Renal pelvis (tissue), 4 donors: Measurements from ENCODE around the gene ANKMY2. TPM values are rescaled to one million over a fixed set of nuclear protein-coding genes. Genes with fewer than 3 reads are reported as not detected.
"Not testable (repeated sequence)": the region's sequence is repeated elsewhere in the genome, so short reads cannot be mapped to it uniquely, and the experiment has no call there.

Experiments
- DNase-seq: peaks from one replicate; pipeline ENCODE4 v3.0.0-alpha.2; 2013
- polyA plus RNA-seq, 3 donors: library from polyadenylated mRNA; unstranded; fragments of 120-200 nt; gene quantifications; one replicate each; pipeline ENCODE4 v1.2.1, GENCODE V29; 2013; ENCODE audit not compliant: insufficient read length in 3 of 3

The ANKMY2 gene
- polyA plus RNA-seq, 3 donors = 30.7 to 32.6 (median 30.8) TPM

DNA sequence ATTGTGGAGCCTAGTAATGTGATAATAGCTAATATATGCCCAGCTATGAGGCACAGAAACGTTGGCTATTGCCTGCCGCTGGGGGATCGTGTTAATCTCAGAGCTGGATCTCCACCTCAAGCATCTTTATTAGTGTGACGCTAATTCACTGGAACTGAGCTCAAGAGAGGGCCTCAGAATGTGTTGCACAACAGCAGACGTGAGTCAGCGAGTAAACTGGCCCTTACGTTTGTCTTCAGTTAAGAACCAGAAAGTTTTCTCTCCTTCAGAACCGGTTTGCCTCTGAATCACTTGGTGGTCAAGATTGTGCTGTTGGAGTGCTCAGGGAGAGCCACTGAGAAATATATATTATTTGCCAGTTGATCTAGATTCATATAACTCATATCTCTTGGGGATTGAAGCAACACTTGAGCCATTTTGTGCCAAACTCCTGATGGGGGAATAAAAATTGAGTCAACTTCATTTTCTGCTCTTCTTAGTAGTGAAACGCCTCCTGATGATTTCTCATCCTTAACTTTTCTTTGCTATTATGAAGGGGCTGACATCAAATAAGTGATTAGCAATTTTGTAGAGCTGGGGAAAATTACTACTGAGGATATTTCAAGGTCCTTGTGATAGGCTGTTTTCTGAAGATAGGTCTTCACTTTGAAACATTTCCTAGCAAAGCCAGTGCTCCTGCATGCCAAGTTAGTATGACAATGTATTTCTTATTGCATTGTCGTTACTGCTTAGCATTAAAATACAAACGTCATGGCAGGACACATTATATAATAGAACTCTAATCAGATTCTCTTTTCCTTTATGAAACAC is 22.7 kb upstream of the ANKMY2 start:
- DNase-seq = no peak

DNA sequence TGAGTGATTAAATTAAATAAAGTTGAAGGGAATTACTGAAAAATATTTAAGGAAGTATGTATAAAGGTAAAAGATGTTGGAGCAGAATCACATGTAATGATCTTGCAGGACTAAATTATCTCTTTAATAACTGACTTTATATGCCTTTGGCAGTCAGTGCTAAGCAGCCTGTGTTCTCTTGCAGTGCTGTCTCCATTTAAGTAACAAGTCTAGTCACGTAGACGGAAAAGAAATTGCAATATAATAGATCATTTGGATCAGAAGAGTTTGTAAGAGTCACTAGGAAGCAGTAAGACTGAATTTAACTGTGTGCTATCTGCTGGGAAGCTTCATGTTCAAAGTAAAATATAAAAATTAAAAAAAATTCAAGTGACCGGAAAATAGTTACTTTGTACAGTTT is 21.8 kb upstream of the ANKMY2 start:
- no peak for DNase-seq

DNA sequence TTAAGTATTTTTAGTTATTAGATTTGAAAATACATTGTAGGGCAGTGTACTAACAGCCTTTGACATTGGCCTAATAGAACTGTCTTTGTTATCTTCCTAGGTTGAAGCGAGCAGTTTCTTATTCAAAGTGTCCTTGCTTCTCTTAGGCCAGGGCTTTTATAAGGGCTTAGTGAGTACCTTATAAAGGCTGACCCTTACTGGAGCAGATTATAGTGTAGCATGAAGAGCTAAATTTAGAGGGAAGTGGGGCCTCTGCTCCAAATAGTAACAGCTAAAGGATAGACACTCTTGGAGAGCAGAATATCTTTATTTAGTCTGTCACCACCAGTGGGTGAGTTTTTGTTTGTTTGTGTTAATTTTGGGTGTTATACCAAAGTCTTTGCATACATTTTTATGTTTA is 16.4 kb upstream of the ANKMY2 start:
- DNase-seq = no peak

DNA sequence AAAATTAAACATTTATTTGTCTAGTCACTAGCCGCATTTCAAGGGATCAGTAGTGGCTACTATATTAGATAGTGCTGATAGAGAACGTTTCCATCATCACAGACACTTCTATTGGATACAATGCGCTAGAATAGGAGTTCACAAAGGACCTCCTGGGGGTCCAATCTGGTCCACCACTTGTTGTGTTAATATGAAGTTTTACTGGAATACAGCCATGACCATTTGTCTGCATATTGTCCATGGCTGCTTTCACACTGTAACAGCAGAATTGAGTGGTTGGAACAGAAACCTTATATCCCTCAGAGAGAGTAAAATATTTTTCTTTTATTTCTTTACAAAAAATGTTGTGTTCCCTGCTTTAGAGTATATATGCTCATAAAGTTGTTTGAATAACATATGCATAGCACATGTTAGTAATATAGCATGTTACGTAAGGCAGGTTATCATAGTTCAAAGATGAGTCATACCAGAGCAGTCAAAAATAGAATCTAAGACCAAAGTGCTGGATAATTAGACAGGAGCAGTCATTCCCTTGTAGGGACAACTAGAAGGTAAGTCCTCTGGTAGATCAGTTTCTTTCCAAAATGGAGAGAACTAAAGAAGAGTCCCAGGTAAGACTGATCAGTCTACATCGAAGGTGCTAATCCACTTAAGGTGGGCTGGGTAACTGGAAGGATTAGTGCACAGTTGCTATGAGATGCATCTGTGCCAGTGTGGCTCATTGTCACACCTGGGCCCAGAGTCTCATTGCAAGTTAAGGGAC is 15.3 kb upstream of the ANKMY2 start:
- DNase-seq = no peak

DNA sequence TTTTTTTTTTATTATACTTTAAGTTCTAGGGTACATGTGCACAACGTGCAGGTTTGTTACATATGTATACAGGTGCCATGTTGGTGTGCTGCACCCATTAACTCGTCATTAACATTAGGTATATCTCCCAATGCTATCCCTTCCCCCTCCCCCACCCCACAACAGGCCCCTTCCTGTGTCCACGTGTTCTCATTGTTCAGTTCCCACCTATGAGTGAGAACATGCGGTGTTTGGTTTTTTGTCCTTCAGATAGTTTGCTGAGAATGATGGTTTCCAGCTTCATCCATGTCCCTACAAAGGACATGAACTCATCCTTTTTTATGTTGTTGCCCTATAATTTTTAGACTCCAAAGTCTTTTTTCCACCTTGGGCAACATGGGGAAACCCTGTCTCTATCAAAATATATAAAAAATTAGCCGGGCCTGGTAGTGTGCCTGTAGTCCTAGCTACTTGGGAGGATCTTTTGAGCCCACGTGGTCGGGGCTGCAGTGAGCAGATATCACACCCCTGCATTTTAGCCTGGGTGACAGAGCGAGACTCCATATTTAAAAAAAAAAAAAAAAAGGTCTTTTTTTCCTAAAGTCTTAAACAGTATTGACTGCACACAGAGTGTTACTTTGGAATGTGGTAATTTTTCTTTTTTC is 14.4 kb upstream of the ANKMY2 start:
- DNase-seq = not testable (repeated sequence)

DNA sequence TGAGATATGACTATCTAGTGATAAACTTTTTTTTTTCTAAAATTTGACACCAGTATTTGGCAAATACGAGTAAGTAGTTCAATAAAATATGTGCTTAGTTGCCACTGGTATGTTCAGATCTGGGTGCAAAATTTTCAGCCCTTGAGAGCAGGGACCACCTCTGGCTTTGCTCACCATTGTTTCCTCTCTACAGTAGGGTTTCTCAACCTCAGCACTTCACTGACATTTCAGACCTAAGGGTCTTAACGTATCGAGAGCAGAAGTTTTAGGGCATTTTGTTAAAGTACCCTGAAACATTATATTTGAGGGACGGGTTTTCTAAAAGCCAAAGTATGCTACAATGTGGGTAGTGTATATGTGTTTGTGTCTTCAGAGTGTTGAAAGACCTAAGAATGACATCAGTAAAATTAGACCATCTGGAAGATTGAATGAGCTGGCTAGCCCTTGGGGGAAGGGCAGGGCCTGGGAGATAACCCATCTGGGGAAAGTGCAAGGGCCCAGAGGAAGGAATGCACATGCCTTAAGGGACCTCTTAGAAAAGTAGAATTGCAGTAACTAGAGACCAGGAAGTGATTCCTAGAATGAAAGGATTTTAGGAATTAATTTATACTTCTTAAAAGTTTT is 12.2 kb upstream of the ANKMY2 start:
- no peak for DNase-seq

DNA sequence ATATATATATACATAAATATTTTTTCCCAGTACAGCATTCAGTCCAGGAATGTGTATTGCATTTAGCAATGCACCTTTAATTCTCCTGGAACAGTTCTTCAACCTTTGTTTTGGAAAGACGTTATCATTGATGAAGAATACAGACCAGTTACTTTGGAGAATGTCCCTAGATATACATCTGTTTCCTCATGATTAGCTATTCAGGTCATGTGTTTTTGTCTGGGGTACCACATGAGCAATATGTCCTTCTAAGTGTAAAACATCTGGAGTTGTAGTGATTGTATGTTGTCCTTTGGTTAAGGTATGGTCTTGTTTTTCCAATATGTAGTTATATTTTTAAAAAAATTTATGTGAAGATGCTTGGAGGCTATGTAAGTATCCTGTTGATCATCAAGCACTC is 10.6 kb upstream of the ANKMY2 start:
- DNase-seq = no peak

DNA sequence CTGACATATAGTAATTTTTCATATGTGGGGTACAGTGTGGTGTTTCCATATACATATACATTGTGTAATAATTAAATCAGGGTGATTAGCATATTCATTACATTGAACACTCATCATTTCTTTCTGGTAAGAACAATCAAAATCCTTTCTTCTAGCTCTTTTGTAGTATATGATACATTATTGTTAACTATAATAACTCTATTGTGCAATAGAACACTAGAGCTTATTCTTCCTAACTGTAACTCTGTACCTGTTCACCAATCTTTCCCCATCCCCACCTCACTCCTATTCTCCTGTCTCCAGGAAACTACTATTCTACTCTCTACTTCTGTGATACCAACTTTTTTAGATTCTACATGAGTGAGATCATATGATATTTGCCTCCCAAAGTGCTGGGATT is 9.8 kb upstream of the ANKMY2 start:
- no peak for DNase-seq

DNA sequence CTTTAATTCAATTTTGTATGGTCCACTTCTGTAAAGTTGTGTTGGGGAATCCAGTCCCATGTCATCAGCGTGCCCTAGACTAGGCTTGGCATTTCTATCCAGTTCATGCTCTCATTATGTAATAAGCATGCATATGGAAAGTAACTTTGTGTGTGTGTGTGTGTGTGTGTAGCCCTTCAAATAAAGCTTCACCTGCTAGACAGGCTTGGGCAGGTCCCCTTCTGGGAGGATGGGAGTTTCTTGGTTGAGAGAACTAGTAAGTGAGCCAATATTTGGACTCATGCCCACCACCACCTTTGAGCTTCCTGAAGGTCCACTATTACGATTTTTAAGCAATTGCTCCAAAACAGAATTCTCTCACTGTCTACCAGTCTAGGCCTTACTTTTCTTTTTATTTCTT is 7.3 kb upstream of the ANKMY2 start:
- DNase-seq = no peak

DNA sequence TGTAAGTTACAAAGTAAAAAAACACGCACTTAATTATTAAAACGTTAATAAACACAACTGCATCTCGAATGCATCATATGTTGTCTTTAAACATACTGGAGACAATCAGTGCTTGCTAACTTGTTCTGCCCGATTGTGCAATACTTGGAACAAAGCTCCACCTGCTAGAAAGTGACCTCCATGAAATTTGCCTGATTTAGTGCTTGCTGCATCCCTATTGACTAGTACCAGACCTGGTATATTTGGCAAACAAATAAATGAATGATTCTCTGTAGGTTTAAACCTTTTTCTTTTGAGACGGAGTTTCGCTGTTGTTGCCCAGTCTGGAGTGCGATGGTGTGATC is 6.7 kb upstream of the ANKMY2 start:
- no peak for DNase-seq

DNA sequence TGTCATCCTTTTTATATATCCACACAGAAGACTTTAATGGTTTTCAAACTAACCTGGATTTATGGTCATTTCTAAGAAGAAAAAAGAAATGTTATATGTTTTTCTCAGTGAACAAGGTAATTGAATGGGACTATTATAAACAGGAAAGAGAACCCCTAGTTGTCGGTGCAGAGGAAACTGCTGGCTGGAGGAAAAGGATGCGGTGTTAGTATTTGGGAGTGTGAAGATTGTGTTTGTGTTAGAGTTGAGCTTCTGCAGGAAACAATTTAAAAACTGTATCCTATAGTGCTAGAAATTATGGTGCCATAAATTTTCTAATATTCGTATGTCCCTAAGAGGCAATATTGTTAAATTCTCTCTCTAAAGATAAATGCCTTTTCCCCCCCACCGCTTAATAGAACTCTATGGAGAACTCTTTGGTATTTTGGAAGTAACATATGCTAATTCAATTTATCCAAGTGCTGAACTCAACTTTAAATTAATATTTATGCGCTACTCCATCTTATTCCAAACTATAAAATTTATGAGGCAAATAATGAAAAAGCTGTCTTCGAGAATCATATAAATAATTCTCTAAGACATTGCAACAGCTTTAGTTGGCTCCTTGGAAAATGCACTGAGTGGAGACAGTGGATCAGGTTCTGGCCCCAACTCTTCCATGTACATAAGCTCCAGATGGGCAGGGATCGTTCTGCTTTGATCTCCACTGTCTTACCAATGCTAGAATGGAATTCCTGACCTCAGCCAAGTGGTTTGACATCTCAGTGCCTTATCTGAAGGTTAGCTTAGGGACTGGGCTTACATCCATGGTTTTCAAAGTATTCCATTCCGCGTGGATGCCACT is 6.1 kb upstream of the ANKMY2 start:
- no peak for DNase-seq

DNA sequence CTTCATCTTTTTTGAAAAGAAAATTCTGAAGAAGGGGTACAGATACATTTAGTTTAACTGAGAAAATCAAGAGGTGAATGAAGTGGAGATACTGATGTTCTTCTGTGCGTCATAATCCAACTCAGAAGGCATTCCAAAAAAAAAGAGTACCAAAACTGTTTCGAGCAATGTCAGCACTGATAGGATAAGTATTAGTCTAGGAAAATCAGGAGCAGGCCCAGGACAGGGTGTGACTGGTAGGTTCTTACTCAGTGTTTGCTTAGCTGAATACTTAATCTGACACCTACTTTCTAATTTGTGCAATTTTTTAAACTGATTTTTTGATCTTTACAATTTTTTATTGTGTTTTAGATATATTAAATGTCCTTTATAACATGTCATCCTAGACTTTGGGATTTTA is 4.7 kb upstream of the ANKMY2 start:
- DNase-seq = no peak

DNA sequence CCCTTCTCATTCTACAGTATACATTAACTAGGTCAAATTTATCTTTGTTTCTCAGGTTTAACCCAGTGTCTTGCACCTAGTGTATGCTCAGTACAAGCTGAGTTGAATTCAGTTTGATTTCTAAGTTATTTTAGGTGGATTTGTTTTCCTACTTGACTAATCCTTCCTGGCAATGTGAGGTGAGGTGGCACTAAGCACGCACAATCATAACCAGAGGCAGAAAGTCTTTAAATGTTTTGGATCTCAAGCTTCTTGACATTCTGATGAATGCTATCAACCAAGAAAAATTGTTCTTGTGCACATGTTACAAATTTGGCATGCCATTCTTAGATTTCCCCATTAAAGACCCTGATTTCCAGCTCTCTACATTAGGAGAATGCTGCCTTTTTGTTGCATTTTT is 3.6 kb upstream of the ANKMY2 start:
- no peak for DNase-seq

DNA sequence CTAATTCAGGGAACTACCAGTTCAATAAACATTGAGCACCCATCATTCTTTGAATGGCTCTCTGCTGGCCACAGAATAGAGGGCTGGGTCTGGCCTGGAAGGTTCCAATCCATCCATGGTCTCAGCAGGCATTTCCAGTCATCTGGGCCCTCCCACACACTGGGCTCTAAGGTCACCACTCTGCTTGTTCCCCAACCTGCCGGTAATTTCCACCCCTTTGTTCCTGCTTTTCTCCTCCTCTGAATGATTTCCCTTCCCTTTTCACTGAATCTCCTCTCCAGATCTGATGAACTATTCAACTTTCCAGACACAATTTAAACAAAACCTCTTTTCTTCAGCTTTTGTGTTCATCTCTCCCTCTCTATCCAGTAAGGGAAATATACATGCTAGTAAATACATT is 3.0 kb upstream of the ANKMY2 start:
- DNase-seq = no peak

DNA sequence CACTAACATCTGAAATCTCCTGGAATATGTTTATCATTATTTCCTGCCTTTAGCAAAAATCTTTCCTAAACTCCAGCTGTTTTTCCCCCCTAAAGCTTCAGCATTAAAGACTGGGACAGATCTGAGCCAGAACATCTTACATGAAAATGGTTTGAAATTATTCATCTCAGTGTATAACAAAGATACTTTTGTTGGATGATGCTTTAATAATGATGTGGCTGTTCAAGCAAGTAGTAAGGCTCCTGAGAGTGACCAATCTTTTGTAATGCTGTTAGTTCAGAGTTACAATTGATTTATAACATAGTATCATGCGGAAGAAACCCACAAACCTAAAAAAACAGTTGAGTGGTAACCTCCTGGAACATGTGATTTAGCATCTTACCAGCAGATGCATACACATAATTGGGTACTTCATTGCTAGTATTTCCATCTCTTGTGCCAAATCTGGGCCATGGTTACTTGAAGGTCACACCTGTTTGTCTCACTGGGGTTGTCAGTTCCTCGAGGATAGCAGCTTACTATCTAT is 1.9 kb upstream of the ANKMY2 start:
- DNase-seq = no peak

DNA sequence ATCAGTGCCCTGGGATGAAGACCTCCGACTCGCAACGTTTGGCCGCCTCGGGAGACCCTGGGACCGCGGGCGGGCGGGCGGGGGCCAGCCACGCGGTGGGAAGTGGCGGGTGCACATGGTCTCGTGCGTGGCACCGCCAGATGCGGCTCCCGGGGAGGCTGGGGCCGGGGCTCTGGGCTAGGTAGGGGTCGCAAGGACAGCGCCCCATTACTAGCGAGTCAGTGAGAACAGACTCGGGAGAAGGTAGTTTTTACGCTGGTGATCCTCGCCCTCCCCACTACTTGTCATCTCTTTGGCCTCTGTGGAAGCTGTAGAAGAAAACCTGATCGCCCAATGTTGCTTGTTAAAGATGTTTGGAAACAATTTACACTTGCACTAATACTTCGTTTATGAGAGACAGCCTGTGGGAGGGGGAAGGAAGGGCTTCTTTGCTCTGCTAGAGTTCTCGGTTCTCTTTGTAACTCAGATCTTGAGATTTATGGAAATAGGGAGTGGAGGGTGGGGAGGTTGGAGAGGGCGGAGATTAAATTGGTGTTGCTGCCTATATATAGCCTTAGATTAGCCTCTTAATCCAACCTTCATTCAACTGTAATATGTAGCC is 1.0 kb upstream of the ANKMY2 start:
- DNase-seq = no peak

DNA sequence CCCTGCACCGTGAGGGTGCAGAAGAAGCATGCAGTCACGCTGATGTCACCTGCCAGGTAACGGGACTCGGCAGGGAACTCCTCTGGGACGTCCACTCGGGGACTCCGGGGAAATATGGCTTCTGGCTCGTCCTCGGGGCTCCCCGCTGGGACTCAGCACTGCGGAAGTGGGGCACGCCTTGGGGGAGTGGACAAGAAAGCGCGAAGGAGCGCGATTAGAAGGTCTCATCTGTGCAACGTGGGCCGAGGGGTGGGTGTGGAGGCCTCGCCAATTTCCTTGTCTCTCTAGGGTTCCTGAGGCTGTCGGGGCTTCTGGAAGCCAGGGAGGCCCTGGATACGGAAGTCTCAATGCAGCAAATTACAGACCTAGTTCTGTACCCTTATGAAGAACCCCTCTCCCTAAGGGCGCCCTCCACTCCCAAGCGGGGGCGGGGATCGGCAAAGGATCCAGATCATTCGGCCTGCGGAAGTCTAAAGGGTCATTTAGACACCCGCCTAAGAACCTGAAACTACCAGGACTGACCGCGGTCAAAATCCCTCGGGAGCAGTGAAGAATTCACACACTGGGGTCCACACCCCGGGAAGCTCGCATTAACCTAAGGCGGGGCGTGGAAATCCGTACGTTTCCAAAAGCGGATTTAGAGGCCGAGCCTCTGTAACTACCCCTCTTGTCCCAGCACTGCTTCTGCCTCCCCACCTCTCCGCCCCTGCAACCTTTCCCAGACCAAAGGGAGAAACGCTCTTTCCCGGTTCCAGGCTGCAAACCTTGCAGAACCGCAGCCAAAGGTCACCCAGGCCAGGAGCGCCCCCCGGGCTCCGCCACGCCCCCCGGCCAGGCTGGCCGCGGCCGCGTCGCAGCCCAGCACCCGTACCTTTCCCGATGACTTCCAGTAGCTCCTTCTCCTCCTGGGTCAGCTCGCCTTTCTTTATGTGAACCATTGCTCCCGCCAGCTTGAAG is 640 bp downstream of the ANKMY2 start:
- DNase-seq = no peak

DNA sequence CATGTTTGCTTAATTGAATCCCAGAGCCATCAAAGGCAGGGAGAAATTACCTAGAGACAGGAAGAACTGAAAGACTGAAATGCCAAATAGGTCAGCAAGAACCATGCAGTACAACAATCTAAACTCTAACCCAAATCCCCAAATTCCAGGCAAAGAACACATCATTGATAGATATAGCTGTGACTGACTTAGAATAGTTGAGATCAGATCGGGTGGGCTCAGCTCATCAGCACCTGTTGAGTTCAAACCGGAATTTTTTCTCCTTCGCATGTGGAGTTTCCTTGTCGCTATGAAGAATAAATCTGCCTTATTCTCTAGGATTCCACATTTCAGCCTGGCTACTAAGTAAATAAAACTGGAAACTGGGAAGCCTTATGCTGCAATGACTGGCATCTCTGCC is 1.4 kb downstream of the ANKMY2 start:
- no peak for DNase-seq
